H1 (cell line): ENCODE results near the gene TCF7. TPM values are rescaled to one million over a fixed set of nuclear protein-coding genes. Genes with fewer than 3 reads are reported as not detected.
A peak's percentile ranks its signal among the peaks of the same experiment; 100 is the strongest.

Experiments used
- CTCF ChIA-PET: fragments of 300-600 bp; sonication (Branson Sonifier 250); formaldehyde crosslinking; loops from one replicate; lab custom pipeline; 2021; ENCODE audit not compliant: partially characterized antibody; lab: Charles Lee
- POLR2A ChIA-PET: fragments of 300-600 bp; sonication (Branson Sonifier 250); formaldehyde crosslinking; loops from one replicate; lab custom pipeline; 2021; ENCODE audit warnings: inconsistent platforms; ENCODE audit not compliant: partially characterized antibody; lab: Charles Lee
- DNase-seq, 2 experiments: peaks; one replicate each; pipeline versions ENCODE4 v3.0.0 to v3.0.0-alpha.2; 2010 to 2022; ENCODE audit warnings: low spot score in 2 of 2, low read depth in 1 of 2, mixed read lengths in 1 of 2
- FAIRE-seq: peaks from 2 replicates; lab custom pipeline; 2011; peaks lifted over from hg19 to GRCh38; lab: Jason Lieb, UNC
- H2AFZ ChIP-seq: 2 replicates; pipeline ENCODE4 v1.8.1; 2012; ENCODE audit warnings: low read length, inconsistent platforms
- H2AK5ac ChIP-seq: 2 replicates; pipeline ENCODE4 v1.6.1; 2013; ENCODE audit warnings: low read depth, low read length
- H2BK120ac ChIP-seq: replicated peaks from 2 replicates; pipeline ENCODE3; 2013; ENCODE audit warnings: low read depth, low read length, inconsistent platforms
- H2BK12ac ChIP-seq: 2 replicates; pipeline ENCODE4 v1.6.1; 2013; ENCODE audit warnings: low read depth, low read length
- H2BK15ac ChIP-seq: 2 replicates; pipeline ENCODE4 v1.6.1; 2013; ENCODE audit warnings: low read length
- H2BK20ac ChIP-seq: 2 replicates; pipeline ENCODE4 v1.6.1; 2013; ENCODE audit warnings: low read length
- H2BK5ac ChIP-seq: 2 replicates; pipeline ENCODE4 v1.6.1; 2013; ENCODE audit warnings: low read depth, low read length
- H3K14ac ChIP-seq: 2 replicates; pipeline ENCODE4 v1.6.1; 2013; ENCODE audit warnings: inconsistent platforms; ENCODE audit not compliant: insufficient read length
- H3K18ac ChIP-seq: 2 replicates; pipeline ENCODE4 v1.6.1; 2013; ENCODE audit warnings: low read length; ENCODE audit errors: extremely low read depth
- H3K23ac ChIP-seq: 2 replicates; pipeline ENCODE4 v1.6.1; 2013; ENCODE audit warnings: inconsistent platforms; ENCODE audit not compliant: insufficient read length
- H3K23me2 ChIP-seq: 2 replicates; pipeline ENCODE4 v1.6.1; 2013; ENCODE audit warnings: low read depth, low read length
- H3K27ac ChIP-seq: 2 replicates; pipeline ENCODE4 v1.6.1; 2011; ENCODE audit warnings: low read depth, low read length, inconsistent platforms
- H3K27me3 ChIP-seq, 4 experiments: replicated peaks in 1 of 4; 1 replicate in 1 of 4; 2 replicates in 3 of 4; pipeline versions ENCODE4 v1.6.1 to v1.8.1; 2011 to 2013; ENCODE audit warnings: low read length in 3 of 4, mild to moderate bottlenecking in 3 of 4, inconsistent platforms in 2 of 4, mixed read lengths in 2 of 4, moderate library complexity in 1 of 4; ENCODE audit not compliant: control insufficient read depth in 3 of 4, insufficient read depth in 3 of 4; ENCODE audit errors: extremely low read depth in 1 of 4
- H3K36me3 ChIP-seq, 4 experiments: 2 replicates each; pipeline versions ENCODE4 v1.6.1 to v1.8.1; 2011 to 2013; ENCODE audit warnings: mild to moderate bottlenecking in 4 of 4, low read length in 3 of 4, moderate library complexity in 2 of 4, control low read depth in 1 of 4, inconsistent platforms in 1 of 4; ENCODE audit not compliant: insufficient read depth in 4 of 4, control insufficient read depth in 2 of 4
- H3K4ac ChIP-seq: replicated peaks from 2 replicates; pipeline ENCODE3; 2013; ENCODE audit warnings: low read length, low read depth, mixed read lengths, inconsistent platforms; ENCODE audit not compliant: insufficient read length
- H3K4me1 ChIP-seq, 4 experiments: replicated peaks in 1 of 4; 1 replicate in 1 of 4; 2 replicates in 3 of 4; pipeline versions ENCODE4 v1.6.1 to v1.8.1; 2011 to 2013; ENCODE audit warnings: low read length in 3 of 4, inconsistent platforms in 2 of 4, mixed read lengths in 1 of 4; ENCODE audit not compliant: insufficient read depth in 4 of 4, control insufficient read depth in 3 of 4
- H3K4me2 ChIP-seq, 2 experiments: 2 replicates each; pipeline versions ENCODE4 v1.6.1 to v1.8.1; 2011 to 2013; ENCODE audit warnings: low read depth in 2 of 2, low read length in 2 of 2, control low read depth in 1 of 2, inconsistent platforms in 1 of 2, mild to moderate bottlenecking in 1 of 2; ENCODE audit not compliant: insufficient read depth in 1 of 2
- H3K4me3 ChIP-seq, 4 experiments: fragments of 200-600, 300-600 bp in 1 of 4; sonication (generic), shearing (Covaris generic), sonication (Bioruptor Twin) in 1 of 4; 2 replicates each; pipeline versions ENCODE4 v1.5.1 to v1.8.1; 2011 to 2016; ENCODE audit warnings: low read length in 4 of 4, low read depth in 3 of 4, control low read depth in 2 of 4, inconsistent platforms in 2 of 4, mild to moderate bottlenecking in 2 of 4, mixed read lengths in 1 of 4, moderate library complexity in 1 of 4; ENCODE audit not compliant: insufficient read depth in 2 of 4; ENCODE audit errors: extremely low read depth in 1 of 4
- H3K56ac ChIP-seq: replicated peaks from 2 replicates; pipeline ENCODE3; 2013; ENCODE audit warnings: low read depth, mild to moderate bottlenecking, mixed read lengths, low read length, inconsistent platforms; ENCODE audit not compliant: insufficient read length
- H3K79me1 ChIP-seq: 2 replicates; pipeline ENCODE4 v1.6.1; 2013; ENCODE audit warnings: low read depth, low read length, control low read depth
- H3K79me2 ChIP-seq, 2 experiments: 2 replicates each; pipeline versions ENCODE4 v1.6.1 to v1.8.1; 2012 to 2013; ENCODE audit warnings: low read length in 2 of 2, mild to moderate bottlenecking in 2 of 2, inconsistent platforms in 1 of 2; ENCODE audit not compliant: insufficient read depth in 2 of 2, control insufficient read depth in 1 of 2
- H3K9ac ChIP-seq, 4 experiments: replicated peaks in 1 of 4; 1 replicate in 1 of 4; 2 replicates in 3 of 4; pipeline versions ENCODE4 v1.6.1 to v1.8.1; 2011 to 2013; ENCODE audit warnings: low read depth in 3 of 4, low read length in 3 of 4, control low read depth in 2 of 4, mild to moderate bottlenecking in 2 of 4, moderate library complexity in 2 of 4, inconsistent platforms in 1 of 4; ENCODE audit errors: extremely low read depth in 1 of 4
- H3K9me3 ChIP-seq, 2 experiments: 2 replicates each; pipeline versions ENCODE4 v1.6.1 to v1.8.1; 2012 to 2013; ENCODE audit warnings: mild to moderate bottlenecking in 2 of 2, moderate library complexity in 2 of 2, control low read depth in 1 of 2, inconsistent platforms in 1 of 2, low read depth in 1 of 2, low read length in 1 of 2, mixed read lengths in 1 of 2; ENCODE audit not compliant: insufficient read depth in 2 of 2
- H4K20me1 ChIP-seq, 2 experiments: replicated peaks in 1 of 2; 2 replicates each; pipeline versions ENCODE3 to v1.8.1; 2011 to 2013; ENCODE audit warnings: inconsistent platforms in 2 of 2, low read length in 2 of 2, mild to moderate bottlenecking in 1 of 2; ENCODE audit not compliant: insufficient read depth in 2 of 2, control insufficient read depth in 1 of 2
- H4K5ac ChIP-seq: 2 replicates; pipeline ENCODE4 v1.6.1; 2013; ENCODE audit warnings: low read length, low read depth, mixed read lengths, inconsistent platforms; ENCODE audit not compliant: insufficient read length
- H4K8ac ChIP-seq: 2 replicates; pipeline ENCODE4 v1.8.0; 2013; ENCODE audit warnings: mild to moderate bottlenecking, moderate library complexity, low read length, inconsistent platforms; ENCODE audit not compliant: insufficient read depth; ENCODE audit errors: extremely low read depth
- H4K91ac ChIP-seq: replicated peaks from 2 replicates; pipeline ENCODE3; 2013; ENCODE audit warnings: low read length, mixed read lengths, inconsistent platforms; ENCODE audit not compliant: insufficient read length
- ATF3 ChIP-seq: IDR thresholded peaks from 2 replicates; pipeline ENCODE4 v1.6.1; 2011; ENCODE audit warnings: low read depth, mild to moderate bottlenecking, low read length; ENCODE audit not compliant: insufficient read depth
- CREB1 ChIP-seq: IDR thresholded peaks from 2 replicates; pipeline ENCODE4 v1.6.1; 2012; ENCODE audit warnings: inconsistent platforms
- E2F6 ChIP-seq: IDR thresholded peaks from 2 replicates; pipeline ENCODE4 v1.6.1; 2012; ENCODE audit warnings: inconsistent platforms
- EGR1 ChIP-seq: IDR thresholded peaks from 2 replicates; pipeline ENCODE4 v1.6.1; 2011; ENCODE audit warnings: low read depth, low read length, borderline replicate concordance
- RAD21 ChIP-seq, 2 experiments: IDR thresholded peaks in 1 of 2; conservative IDR thresholded peaks in 1 of 2; 2 replicates each; pipeline ENCODE4 v1.6.1; 2011; ENCODE audit warnings: low read depth in 2 of 2, low read length in 2 of 2, improper control_type of control experiment in 1 of 2, inconsistent platforms in 1 of 2, mild to moderate bottlenecking in 1 of 2, moderate library complexity in 1 of 2
- RBBP5 ChIP-seq: IDR thresholded peaks from 2 replicates; pipeline ENCODE4 v1.7.1; 2012; ENCODE audit warnings: low read depth, mild to moderate bottlenecking, inconsistent platforms, low read length, moderate library complexity, borderline replicate concordance
- SP4 ChIP-seq: IDR thresholded peaks from 2 replicates; pipeline ENCODE4 v1.6.1; 2012; ENCODE audit warnings: low read length, inconsistent platforms
- SUZ12 ChIP-seq: fragments of 200-600 bp; sonication (generic); IDR thresholded peaks from 2 replicates; pipeline ENCODE4 v1.6.1; 2012; ENCODE audit warnings: mild to moderate bottlenecking, inconsistent platforms, low read length, moderate library complexity, mixed read lengths
- TAF1 ChIP-seq: IDR thresholded peaks from 2 replicates; pipeline ENCODE4 v1.6.1; 2011; ENCODE audit warnings: mild to moderate bottlenecking, low read depth, low read length
- TBP ChIP-seq: IDR thresholded peaks from 2 replicates; pipeline ENCODE4 v1.6.1; 2011; ENCODE audit warnings: low read depth, low read length, improper control_type of control experiment
- WGBS, 2 experiments: shearing (Covaris generic) in 1 of 2; methylation state at CpG; one replicate each; pipeline versions ENCODE4 v1.1.6 to v1.1.7; 2013 to 2015; ENCODE audit warnings: low lambda C conversion rate in 2 of 2, mixed read lengths in 2 of 2, inconsistent platforms in 1 of 2, low coverage in 1 of 2, missing lambda C conversion rate in 1 of 2; ENCODE audit not compliant: insufficient replicate concordance in 2 of 2, insufficient coverage in 1 of 2, insufficient read length in 1 of 2; ENCODE audit errors: extremely low coverage in 1 of 2, missing lambda C conversion rate in 1 of 2; 5-methylcytosine and 5-hydroxymethylcytosine counted together
- polyA plus RNA-seq, 7 experiments: library from polyadenylated mRNA; depleted of rRNA in 3 of 7; stranded (reverse) in 5 of 7; unstranded in 2 of 7; fragments of >200 nt in 5 of 7; fragments of 200-250 nt in 2 of 7; gene quantifications; 1 replicate in 5 of 7; 2 replicates in 1 of 7; 4 replicates in 1 of 7; pipeline versions ENCODE4 v1.2.1 to v1.2.3, GENCODE V29; 2011 to 2013; ENCODE audit warnings: missing spikeins in 2 of 7, mixed read lengths in 2 of 7
- total RNA-seq: library from RNA; stranded (reverse); fragmentation: NEBNext Ultra II Directional; extraction: Animal tissue kit (Norgen Biotek cat#: 25700); gene quantifications from 2 replicates; pipeline ENCODE4 v1.2.1, GENCODE V29; 2021

Gene TCF7
- total and polyA plus RNA-seq, 2 of the 8 experiments (the other 6 are each of a cell fraction or from before 2014, with no cell fraction given): 4.7 to 8.5 TPM

- peak in 1 of 2 experiments; percentile 39 for DNase-seq
- H3K4me2 ChIP-seq: no peak overlapping the region
- TF ChIP-seq ATF3 (no peak), TAF1 (no peak), TBP (no peak), RAD21 (IDR thresholded peaks at IDR 0.05 in 1 of 2, conservative IDR thresholded peaks at IDR 0.05 in 1 of 2; ENCODE audit: low read depth in 2 of 2, low read length in 2 of 2) (no peak), RBBP5 (no peak), SP4 (no peak), E2F6 (no peak), CREB1 (no peak), EGR1 (no peak), SUZ12 (no peak)
Measured at GRCh38 chr5:134138416-134139376, 24.2 kb downstream of the TCF7 start.

More at GRCh38 chr5:134138416-134139376, 24.2 kb downstream of the TCF7 start:
- Histone ChIP-seq H3K27ac (no peak overlapping the region), H2BK15ac (no peak overlapping the region), H2BK5ac (no peak overlapping the region; the same call in 1 of the 2 replicates), H3K27me3 (no peaks in the 10 kb centered on the region), H3K23ac (no peak overlapping the region), H3K23me2 (no peaks in the 10 kb centered on the region), H3K79me2 (no peaks in the 10 kb centered on the region), H4K20me1 (peaks cover 6 to 45% of the 10 kb centered on the region in 2 experiments), H3K56ac (no peak overlapping the region), H2BK20ac (no peak overlapping the region), H3K14ac (no peak overlapping the region), H3K79me1 (peaks cover 21% of the 10 kb centered on the region), H3K4ac (no peak overlapping the region), H4K91ac (no peak overlapping the region), H3K9ac (no peak overlapping the region), H4K8ac (no peak overlapping the region), H4K5ac (no peak overlapping the region), H2AK5ac (no peak overlapping the region), H2AFZ (no peak overlapping the region), H3K4me3 (no peak overlapping the region), H2BK120ac (no peak overlapping the region), H3K9me3 (no peaks in the 10 kb centered on the region), H3K4me1 (no peaks in the 10 kb centered on the region; a peak in 3 of 7 replicates), H3K36me3 (peaks cover 0 to 4% (median 3%) of the 10 kb centered on the region in 4 experiments; a peak in 6 of 8 replicates), H3K18ac (no peak overlapping the region), H2BK12ac (no peak overlapping the region; the same call in 1 of the 2 replicates)
- WGBS, 2 experiments: 84% methylated on average over 3 of the region's 3 CpGs; no CpG with 5 or more reads in 1 of the 2 experiments
- ChIA-PET CTCF (interaction anchor here (0.6 to 24.3 kb wide), 19 partner anchors 7 to 161 kb away, joined by 3 to 629 read pairs (median 9); partner anchors contain the start of gene TCF7), POLR2A (interaction anchor here (1.4 kb wide), 1 partner anchor 12 kb away, joined by 3 read pairs; no protein-coding TSS in a partner anchor)
- FAIRE-seq: no peak
